Thymus (tissue), 14 donors: ENCODE data around the gene IL1RAPL1. TPM values are rescaled to one million over a fixed set of nuclear protein-coding genes. Genes with fewer than 3 reads are reported as not detected.

Experiments
- DNase-seq, 9 donors: peaks; one replicate each; pipeline ENCODE4 v3.0.0-alpha.2; 2013; ENCODE audit warnings: low spot score in 9 of 9, low read depth in 6 of 9, missing footprints in 1 of 9
- H3K27ac ChIP-seq, 2 donors: one replicate each; pipeline ENCODE4 v1.5.1; 2013; ENCODE audit warnings: control low read depth in 1 of 2, low read depth in 1 of 2, low read length in 1 of 2, mild to moderate bottlenecking in 1 of 2, moderate library complexity in 1 of 2
- H3K27me3 ChIP-seq, 2 donors: one replicate each; pipeline ENCODE4 v1.5.1; 2013; ENCODE audit warnings: low read length in 1 of 2; ENCODE audit not compliant: control insufficient read depth in 2 of 2, insufficient read depth in 1 of 2
- H3K36me3 ChIP-seq, 2 donors: one replicate each; pipeline ENCODE4 v1.5.1; 2013; ENCODE audit warnings: low read length in 1 of 2, mild to moderate bottlenecking in 1 of 2, moderate library complexity in 1 of 2; ENCODE audit not compliant: control insufficient read depth in 2 of 2, insufficient read depth in 2 of 2
- H3K4me1 ChIP-seq, 2 donors: one replicate each; pipeline ENCODE4 v1.5.1; 2013; ENCODE audit warnings: low read length in 2 of 2; ENCODE audit not compliant: control insufficient read depth in 2 of 2, insufficient read depth in 2 of 2
- H3K4me3 ChIP-seq, 2 donors: one replicate each; pipeline ENCODE4 v1.5.1; 2013; ENCODE audit warnings: low read length in 2 of 2, control low read depth in 1 of 2, mild to moderate bottlenecking in 1 of 2
- H3K9me3 ChIP-seq, 2 donors: one replicate each; pipeline ENCODE4 v1.5.1; 2013; ENCODE audit warnings: low read length in 1 of 2, mild to moderate bottlenecking in 1 of 2; ENCODE audit not compliant: control insufficient read depth in 2 of 2, insufficient read depth in 1 of 2
- WGBS: extraction: QIAGEN DNeasy Blood & Tissue Kit; methylation state at CpG from one replicate; pipeline ENCODE4 v1.1.7; 2013; 5-methylcytosine and 5-hydroxymethylcytosine counted together
- long read RNA-seq, 10 donors: transcript quantifications; one replicate each; lab custom pipeline, GENCODE V29; 2026
- polyA plus RNA-seq: library from polyadenylated mRNA; stranded (reverse); fragments of 200-250 nt; gene quantifications from one replicate; pipeline ENCODE4 v1.2.3, GENCODE V29; 2013
- total RNA-seq: library from RNA; stranded (reverse); fragments of 120-200 nt; gene quantifications from one replicate; pipeline ENCODE4 v1.2.4, GENCODE V29; 2013
- donor health status: healthy.

IL1RAPL1 gene
- total RNA-seq: 0.33 TPM
- 0.02 TPM for polyA plus RNA-seq
- long read RNA-seq, donor 1: 0 reads
- long read RNA-seq, donor 2: 0 reads
- long read RNA-seq, donor 3: 0 reads
- long read RNA-seq, donor 4: 0 reads
- long read RNA-seq, donor 5: 0 reads
- long read RNA-seq, donor 6, partial matches to known transcripts: 0 of 1 reads
- long read RNA-seq, donor 6, other reads (novel, unspliced or antisense): 0 of 1 reads
- long read RNA-seq, donor 7: 0 reads
- long read RNA-seq, donor 8: 0 reads
- long read RNA-seq, donor 9: 0 reads
- long read RNA-seq, donor 10: 0 reads

GRCh38 chrX:28586981-28587551 lies at the start of gene IL1RAPL1:
TSS of gene IL1RAPL1 (plus strand) at chrX:28587446.
- no peaks in the 10 kb centered on the region for H3K9me3 ChIP-seq
- 1% methylated on average over 15 of the region's 15 CpGs for WGBS
- H3K27me3 ChIP-seq: peaks cover 0 to 13% of the 10 kb centered on the region in 2 donors
- H3K4me1 ChIP-seq: no peaks in the 10 kb centered on the region
- no peak within 1 kb of the TSS for H3K4me3 ChIP-seq
- peak in 1 of 9 donors; percentile 1 for DNase-seq
- H3K36me3 ChIP-seq: no peaks in the 10 kb centered on the region
- H3K27ac ChIP-seq: no peak within 1 kb of the TSS

- DNase-seq: no peak
- 92% methylated on average over 2 of the region's 2 CpGs for WGBS
- H3K27me3 ChIP-seq: no peaks in the 10 kb centered on the region
- H3K4me3 ChIP-seq: no peak overlapping the region
- H3K4me1 ChIP-seq: no peaks in the 10 kb centered on the region
- no peaks in the 10 kb centered on the region for H3K36me3 ChIP-seq
- H3K9me3 ChIP-seq: no peaks in the 10 kb centered on the region
- H3K27ac ChIP-seq: no peak overlapping the region
Measured at GRCh38 chrX:28542791-28543190, 44.5 kb upstream of the IL1RAPL1 start.

GRCh38 chrX:28549838-28550237 lies 37.4 kb upstream of the IL1RAPL1 start:
- no peaks in the 10 kb centered on the region for H3K9me3 ChIP-seq
- DNase-seq: no peak

GRCh38 chrX:28550331-28550872 lies 36.8 kb upstream of the IL1RAPL1 start:
- Histone ChIP-seq H3K36me3 (no peaks in the 10 kb centered on the region), H3K27ac (no peak overlapping the region)
- WGBS: 96% methylated on average over 8 of the region's 8 CpGs

More at GRCh38 chrX:28549838-28550237, 37.4 kb upstream of the IL1RAPL1 start:
- Histone ChIP-seq H3K4me1 (no peaks in the 10 kb centered on the region), H3K4me3 (no peak overlapping the region), H3K27ac (no peak overlapping the region), H3K27me3 (no peaks in the 10 kb centered on the region), H3K36me3 (no peaks in the 10 kb centered on the region)
- 94% methylated on average over 4 of the region's 4 CpGs for WGBS

GRCh38 chrX:28552322-28552721 lies 34.9 kb upstream of the IL1RAPL1 start:
- no peaks in the 10 kb centered on the region for H3K9me3 ChIP-seq
- H3K27ac ChIP-seq: no peak overlapping the region
- WGBS: 100% methylated on average over 1 of the region's 1 CpG
- H3K4me1 ChIP-seq: no peaks in the 10 kb centered on the region
- no peak overlapping the region for H3K4me3 ChIP-seq
- H3K36me3 ChIP-seq: no peaks in the 10 kb centered on the region
- H3K27me3 ChIP-seq: no peaks in the 10 kb centered on the region
- no peak for DNase-seq

More at GRCh38 chrX:28550331-28550872, 36.8 kb upstream of the IL1RAPL1 start:
- DNase-seq: no peak
- Histone ChIP-seq H3K9me3 (no peaks in the 10 kb centered on the region), H3K4me1 (no peaks in the 10 kb centered on the region), H3K27me3 (no peaks in the 10 kb centered on the region), H3K4me3 (no peak overlapping the region)

GRCh38 chrX:28552882-28553829 lies 34.1 kb upstream of the IL1RAPL1 start:
- no peaks in the 10 kb centered on the region for H3K36me3 ChIP-seq
- H3K27ac ChIP-seq: no peak overlapping the region
- no peak for DNase-seq
- no peaks in the 10 kb centered on the region for H3K27me3 ChIP-seq
- 84% methylated on average over 1 of the region's 1 CpG for WGBS
- H3K4me1 ChIP-seq: no peaks in the 10 kb centered on the region
- H3K4me3 ChIP-seq: no peak overlapping the region
- H3K9me3 ChIP-seq: peaks cover 0 to 4% of the 10 kb centered on the region in 2 donors

GRCh38 chrX:28576117-28576516 lies 11.1 kb upstream of the IL1RAPL1 start:
- Histone ChIP-seq H3K36me3 (no peaks in the 10 kb centered on the region), H3K9me3 (no peaks in the 10 kb centered on the region), H3K4me1 (no peaks in the 10 kb centered on the region), H3K27me3 (no peaks in the 10 kb centered on the region), H3K27ac (no peak overlapping the region), H3K4me3 (no peak overlapping the region)
- DNase-seq: no peak
- 88% methylated on average over 3 of the region's 3 CpGs for WGBS

DNA sequence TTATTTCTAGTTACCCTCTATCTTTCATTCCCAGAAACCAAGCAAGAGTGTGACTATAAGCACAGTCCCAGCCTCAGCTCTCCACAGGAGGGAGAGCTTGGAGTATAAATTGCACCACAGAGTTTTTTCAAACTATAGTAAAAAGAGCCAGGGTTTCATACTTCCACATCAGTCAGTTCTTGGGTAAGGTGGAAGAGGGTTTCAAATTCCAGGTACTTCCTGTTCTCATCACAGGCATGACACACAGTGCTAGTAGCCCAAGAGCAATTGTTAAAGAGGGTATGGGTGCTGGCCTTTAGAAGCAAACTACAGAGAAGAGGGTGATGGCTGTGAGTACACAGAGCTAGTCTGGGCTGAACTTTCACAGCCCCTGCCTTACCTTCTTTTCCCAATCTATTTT lies 5.7 kb upstream of the IL1RAPL1 start:
- no peaks in the 10 kb centered on the region for H3K4me1 ChIP-seq
- H3K36me3 ChIP-seq: no peaks in the 10 kb centered on the region
- H3K27ac ChIP-seq: no peak overlapping the region
- no peaks in the 10 kb centered on the region for H3K9me3 ChIP-seq
- DNase-seq: no peak
- H3K27me3 ChIP-seq: peaks cover 0 to 11% of the 10 kb centered on the region in 2 donors
- H3K4me3 ChIP-seq: no peak overlapping the region

DNA sequence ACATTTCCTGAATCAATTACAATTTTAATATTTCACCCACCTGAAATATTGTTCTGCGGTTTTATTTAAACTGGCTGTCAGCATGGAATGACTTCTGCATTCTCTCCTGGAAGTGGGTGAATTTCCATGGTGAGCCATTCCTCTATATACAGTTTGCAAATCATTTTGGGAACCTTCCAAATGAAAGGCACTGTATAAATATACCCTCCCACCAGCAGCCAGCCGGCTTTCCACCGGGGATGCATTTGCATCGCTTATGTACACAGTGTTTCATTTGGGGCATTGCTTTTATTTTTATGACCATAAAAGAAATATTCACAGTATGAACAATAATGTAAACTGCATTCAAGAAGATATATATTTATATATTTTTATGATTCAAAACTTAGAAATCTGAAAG lies 4.7 kb upstream of the IL1RAPL1 start:
- no peak overlapping the region for H3K27ac ChIP-seq
- no peak overlapping the region for H3K4me3 ChIP-seq
- no peaks in the 10 kb centered on the region for H3K36me3 ChIP-seq
- peaks cover 0 to 12% of the 10 kb centered on the region in 2 donors for H3K27me3 ChIP-seq
- no peaks in the 10 kb centered on the region for H3K9me3 ChIP-seq
- DNase-seq: no peak
- H3K4me1 ChIP-seq: no peaks in the 10 kb centered on the region
- 92% methylated on average over 4 of the region's 4 CpGs for WGBS
